ENCODE results near the gene CBLB.
"Not testable (repeated sequence)": the region's sequence is repeated elsewhere in the genome, so short reads cannot be mapped to it uniquely, and the experiment has no call there.

Gene CBLB

DNA sequence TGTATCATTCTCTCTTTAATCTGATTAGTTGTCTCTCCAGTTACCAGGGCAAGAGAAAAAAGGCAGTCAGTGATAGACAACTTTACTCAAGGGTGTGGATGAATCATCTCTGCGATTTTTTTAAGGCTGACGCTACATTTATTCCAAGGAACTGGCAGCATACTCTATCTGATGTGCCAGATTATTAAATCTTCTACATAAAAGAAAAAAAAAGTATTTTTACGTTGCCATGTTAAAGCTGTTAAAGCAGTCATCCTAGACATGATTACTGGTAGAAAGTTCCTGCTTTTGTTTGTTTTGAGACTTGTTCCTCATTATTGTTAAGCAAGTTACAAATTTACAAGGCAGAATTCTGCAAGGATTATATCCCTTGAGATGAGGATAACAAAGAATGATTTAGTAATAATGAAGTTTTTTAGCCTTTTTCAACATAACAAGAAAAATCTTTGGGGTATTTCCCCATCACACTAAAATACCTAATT is 121.7 kb downstream of the CBLB start:
- DNase-seq: no peak

DNA sequence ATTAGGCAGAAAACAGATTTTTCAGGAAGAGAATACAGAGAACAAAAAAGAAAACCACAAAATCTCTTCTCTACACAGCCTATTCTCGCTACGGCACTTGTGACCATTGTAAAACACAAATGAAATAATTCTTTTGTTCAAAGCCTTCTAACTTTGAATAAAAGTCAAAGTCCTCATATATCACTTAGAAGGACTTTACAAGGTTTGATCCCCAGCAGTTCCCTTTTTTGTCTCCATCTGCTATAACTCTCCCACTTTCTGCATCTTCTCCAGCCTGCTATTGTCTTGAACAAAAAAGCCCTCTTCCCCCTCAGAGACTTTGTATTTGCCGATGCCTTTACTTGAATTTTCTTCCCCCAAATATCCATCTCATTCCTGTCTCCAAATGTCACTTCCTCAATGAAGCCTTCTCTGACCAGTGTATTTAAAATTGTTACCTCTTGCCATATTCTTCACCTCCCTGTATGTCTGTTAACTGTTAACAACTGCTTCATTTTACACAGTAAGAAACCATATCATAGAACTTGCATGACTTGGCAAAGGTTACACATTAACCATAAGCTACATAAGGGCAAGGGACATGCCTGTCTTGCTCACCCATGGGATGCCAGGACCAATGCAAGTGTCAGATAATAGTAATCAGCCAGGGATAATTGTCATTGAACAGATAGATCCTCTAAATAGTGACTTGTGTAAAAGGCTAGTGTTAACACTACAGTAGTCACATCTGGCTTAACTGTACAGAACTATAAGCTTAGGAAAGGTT is 122.4 kb downstream of the CBLB start:
- DNase-seq: no peak

DNA sequence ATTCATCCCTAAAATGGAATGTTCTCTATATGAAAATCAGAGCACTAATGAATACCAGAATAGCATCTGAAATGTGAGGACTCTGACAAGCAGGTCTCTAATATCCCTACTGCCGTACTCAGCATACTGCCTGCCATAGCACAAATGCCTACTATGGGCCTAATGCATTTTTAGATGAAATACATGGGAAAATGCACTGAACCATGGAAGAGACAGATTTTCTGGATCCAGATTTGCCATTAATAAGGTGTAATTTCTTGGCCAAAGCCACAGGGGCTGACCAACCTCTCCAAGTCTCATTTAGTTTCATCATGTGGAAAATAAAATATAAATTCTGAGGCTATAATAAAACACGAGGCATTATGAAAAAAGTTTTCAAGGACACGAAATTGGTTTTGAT is 123.8 kb downstream of the CBLB start:
- no peak for DNase-seq

DNA sequence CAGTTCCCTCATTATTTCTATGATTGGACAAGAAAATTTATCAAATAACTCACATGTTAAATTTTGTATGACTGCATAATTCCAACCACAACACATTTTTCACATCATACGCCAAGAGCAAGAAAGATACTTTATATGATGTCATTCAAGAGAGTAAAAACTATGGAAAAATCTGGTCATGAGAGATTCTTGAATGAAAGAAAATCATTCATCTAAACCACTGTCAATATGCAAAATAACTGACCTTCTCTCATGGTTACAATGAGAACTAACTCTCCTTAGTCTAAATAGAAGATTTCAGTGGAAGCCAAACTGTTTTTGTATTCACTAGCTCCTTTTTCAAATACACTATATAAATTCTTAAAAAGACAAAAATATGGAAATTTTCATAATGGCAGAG is 124.6 kb downstream of the CBLB start:
- DNase-seq: no peak

DNA sequence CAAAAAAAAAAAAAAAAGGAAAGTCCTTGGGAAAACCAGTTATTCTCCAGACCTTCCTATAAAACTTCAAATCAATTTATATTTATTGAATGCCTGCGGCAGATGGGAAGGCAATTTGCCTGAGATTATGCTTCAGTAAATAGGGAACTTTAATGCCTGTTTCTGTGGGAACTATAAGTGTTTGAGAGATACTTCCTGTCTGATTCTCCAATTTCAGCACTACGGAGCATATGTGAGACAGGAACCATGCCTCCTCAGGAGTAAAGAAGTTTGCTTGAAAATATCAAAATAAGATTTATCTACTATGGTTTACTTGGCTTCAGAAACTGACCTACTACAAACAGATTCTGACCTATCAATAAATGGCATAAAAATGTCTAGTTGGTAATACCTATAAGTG is 135.5 kb downstream of the CBLB start:
- no peak for DNase-seq

DNA sequence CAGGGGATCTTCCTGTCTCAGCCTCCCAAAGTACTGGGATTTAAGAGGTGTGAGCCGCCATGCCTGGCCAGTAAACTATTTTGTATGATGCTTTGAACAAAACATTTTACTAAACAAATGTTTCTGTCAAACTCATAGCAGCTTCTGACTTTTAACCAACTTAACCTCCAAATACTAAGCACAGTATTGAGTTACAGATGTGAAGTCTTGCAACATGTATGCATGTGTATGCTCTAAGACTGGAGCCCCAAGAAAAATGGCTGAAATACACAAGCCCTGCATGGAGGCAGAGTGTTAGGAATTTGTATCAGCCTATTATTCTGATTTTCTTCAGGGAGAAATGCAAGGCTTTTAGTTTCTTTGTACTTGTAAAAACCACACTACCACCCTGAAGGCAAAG is 137.1 kb downstream of the CBLB start:
- DNase-seq: no peak

DNA sequence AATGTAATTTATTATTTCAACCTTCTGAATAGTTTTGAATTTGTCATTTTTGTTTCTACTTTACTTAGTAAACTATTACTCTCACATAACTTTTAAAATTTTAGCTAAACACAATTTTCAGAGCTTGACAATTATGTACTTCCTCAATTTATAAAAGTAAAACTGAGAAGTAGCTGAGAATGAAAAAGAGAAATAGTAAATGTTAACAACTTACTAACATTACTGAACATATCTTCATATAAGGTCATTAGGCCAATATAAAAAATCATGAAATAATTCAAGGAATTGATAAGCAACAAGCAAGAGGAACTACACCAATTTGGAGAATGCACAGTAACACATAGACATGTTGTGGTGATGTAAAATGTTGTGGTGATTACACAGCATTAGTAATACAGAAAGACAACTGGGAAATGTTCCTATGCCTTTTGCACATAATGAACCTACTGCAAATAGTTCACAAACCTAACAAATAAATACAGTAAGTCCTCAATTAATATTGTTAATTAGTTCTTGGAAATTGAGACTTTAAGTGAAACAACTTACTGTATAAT is 137.9 kb downstream of the CBLB start:
- DNase-seq: no peak

DNA sequence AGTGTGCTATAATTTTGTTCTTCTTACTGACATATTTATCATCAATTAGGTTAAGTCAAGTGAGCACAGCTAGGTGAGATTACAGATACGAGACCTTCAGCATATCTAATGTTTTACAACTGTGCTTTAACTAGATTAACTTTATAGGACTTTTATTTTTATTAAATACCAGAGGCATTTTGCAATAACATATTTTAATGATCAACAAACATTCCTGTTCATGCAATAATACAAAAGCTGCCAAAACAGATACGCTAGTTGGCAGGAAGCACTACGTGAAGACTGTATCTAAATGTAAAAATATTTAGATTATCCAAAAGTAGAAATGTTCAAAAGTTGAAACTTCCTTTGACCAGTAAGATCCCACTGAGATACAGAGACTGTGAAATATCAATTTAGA is 139.1 kb downstream of the CBLB start:
- DNase-seq: no peak

DNA sequence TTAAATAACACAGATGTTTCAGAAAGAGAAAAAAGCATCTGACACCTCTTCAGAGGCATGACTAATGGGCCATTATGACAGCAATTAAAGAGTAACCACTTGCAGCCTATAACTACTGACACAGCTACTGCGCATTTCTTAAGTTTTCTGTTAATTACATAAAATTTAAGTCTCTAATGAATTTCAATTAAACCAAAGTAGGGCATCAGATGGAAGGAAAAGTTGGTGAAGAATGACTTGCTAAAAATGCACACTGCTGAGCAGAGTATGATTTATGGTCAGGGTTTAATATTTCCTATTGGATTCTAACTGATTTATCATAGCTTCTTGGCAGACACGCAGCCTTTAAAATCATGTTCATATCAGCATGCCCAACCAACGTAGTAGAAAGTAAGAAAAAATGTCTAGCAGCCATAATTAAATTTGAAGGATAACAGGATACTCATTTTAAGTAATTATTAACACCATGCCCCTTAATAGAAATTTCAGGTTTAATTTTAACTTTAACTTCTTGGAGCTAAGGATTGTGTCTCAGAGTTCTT is 140.0 kb downstream of the CBLB start:
- no peak for DNase-seq

DNA sequence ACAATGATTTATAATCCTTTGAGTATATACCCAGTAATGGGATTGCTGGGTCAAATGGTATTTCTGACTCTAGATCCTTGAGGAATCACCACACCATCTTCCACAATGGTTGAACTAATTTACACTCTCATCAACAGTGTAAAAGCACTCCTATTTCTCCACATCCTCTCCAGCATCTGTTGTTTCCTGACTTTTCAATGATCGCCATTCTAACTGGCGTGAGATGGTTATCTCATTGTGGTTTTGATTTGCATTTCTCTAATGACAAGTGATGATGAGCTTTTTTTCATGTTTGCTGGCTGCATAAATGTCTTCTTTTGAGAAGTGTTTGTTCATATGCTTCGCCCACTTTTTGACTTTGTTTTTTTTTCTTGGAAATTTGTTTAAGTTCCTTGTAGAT is 141.8 kb downstream of the CBLB start:
- not testable (repeated sequence) for DNase-seq

DNA sequence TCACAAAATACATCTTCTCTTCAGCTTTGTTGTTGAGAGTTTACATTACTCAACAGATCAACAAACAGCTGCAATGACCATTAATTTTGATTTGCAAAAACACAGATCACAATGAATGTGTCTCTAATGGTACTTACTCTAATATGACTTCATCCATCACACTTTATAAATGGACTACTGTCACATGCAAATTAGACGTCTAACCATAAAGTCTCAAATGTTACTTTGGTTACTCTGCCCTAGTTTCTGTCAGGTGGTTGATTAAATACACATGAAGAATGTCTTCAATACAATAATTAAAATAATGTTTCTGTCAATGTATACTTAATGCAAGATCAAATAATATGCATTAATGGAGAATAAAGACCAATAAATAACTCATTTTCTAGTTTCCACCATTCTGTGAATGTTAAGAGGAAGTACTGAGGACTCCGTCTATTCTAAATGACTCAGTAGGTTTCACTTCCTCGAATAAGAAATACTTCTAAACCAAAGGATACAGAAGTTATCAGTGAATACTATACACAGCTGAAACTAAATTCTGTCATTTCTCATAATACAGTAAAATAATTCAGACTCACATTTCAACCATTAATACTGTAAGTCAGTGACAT is 145.8 kb downstream of the CBLB start:
- no peak for DNase-seq

DNA sequence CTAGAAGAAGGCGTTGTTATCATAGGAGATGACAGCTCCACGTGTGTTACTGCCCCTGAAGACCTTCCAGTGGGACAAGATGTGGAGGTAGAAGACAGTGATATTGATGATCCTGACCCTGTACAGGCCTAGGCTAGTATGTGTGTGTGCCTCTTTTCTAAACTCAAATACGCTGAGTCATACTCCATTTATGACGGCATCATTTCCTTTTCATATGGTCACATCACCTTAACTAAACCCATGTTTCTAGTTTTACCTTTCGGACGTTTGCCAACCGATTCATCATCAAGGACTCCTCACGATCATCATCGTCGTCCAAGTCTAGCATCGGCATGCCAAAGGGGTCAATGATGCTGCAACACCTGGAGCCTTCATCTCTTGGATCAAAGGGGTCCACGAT is 149.0 kb downstream of the CBLB start:
- DNase-seq: no peak

DNA sequence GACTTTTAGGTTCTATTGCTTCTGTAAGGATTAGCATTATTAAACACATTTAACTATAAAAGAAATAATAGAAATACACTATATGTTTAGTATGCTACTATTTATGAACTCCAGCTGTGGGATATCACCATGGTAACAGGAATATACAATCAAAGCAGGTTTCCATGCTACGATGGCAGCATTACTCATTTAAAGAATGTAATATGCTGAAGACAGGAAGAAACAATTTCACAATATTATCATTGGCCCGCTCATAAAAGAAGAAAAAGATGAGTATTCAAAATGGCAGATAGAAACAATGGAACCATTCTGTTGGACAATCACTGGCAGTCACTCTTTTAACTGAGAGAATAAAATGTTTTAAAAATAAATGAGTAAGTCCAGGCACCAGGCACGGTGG is 153.4 kb downstream of the CBLB start:
- DNase-seq: no peak

DNA sequence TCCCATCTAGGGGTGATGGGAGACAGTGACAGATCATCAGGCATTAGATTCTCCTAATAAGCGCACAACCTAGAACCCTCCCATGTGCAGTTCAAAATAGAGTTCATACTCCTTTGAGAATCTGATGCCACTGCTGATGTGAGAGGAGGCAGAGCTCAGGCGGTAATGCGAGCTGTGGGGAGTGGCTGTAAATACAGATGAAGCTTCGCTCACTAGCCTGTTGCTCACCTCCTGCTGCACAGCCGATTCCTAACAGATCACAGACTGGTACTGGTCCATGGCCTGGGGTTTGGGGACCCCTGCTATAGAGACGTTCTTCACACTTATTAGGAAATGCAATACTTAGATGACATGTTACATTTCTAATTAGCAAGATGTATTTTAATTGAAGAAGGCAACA is 154.4 kb downstream of the CBLB start:
- DNase-seq: no peak

DNA sequence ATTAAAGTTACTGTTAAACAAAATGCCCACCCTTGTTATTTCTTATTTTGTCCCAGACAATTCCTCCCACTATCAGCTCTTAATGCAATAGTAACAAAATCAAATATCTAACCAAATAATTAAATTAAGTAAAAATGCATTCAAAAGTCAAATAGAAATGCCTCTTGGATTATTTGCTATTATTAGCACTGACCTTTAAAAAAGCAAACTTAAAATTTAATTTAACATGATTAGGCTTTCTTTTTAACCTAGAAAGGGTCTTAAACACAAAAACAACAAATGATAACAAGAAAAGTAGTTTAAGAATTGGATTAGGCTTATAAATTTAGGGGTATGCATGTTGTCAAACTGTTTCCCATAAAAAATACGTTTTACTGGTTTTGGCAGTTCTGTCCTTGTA is 159.8 kb downstream of the CBLB start:
- no peak for DNase-seq

DNA sequence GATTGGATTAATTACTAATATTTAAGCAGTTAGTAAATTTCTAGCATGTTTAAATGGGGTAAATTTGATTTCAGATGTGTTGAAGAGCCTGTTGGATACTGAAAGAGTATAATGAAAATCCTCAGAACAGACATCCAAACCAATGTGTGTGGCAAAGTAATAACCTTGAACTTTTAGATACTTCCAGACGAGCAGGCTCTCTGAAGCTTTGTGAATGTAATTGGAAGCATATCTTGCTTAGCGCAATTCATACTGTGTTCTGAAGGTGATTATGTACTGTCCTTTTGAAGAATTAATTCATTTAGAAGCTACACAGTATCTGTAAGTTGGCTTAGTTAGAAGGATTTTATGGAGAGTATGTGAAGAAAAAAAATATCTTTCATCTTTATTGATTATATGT is 161.8 kb downstream of the CBLB start:
- DNase-seq: no peak

DNA sequence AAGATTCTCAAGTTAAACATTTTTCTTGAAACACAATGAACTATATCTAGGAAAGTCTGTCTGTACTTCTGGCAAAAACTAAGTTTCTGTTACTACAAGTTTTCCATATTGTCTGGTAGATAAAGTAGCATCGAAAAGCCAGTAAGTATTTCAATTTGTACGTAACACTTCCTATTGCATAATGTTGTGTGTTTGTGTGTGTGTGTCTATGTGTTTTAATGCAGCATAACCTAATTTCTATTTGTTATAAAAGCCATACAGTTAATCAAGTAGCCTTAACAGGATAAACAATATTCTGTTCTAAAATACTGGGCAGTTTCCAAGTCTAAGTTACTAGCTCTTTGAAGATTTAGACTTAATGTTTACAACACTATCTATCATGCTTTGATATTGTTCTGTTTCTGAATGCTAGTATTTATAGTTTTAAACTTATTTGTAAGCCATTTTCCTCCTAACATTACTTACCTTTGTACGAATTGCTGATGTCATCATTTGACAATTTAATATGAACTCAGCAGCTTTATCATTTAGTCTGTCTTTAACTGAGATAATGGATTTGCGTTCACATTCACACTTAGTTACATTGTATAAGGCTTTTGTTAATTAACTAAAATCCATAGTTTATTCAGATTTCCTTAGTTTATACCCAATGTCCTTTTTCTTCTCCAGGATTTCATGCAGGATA is 163.9 kb downstream of the CBLB start:
- no peak for DNase-seq

DNA sequence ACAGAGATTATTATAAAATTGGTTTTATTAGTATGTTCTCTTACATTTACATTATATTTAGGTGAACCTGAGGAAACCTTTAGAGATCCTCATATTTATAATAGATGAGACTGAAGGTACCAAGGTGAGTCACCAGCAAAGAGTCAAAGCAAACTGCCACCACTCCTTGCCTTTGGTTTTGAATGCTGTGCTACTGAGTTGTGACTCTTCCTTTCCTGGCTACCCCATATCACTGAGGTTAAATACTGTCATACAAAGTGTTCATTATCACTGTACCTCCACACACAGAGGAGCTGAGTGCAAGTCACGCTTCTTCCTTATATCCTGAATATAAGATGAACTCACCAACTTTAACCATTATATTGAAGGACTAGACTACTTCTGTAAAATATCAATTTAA is 168.2 kb downstream of the CBLB start:
- DNase-seq: no peak

DNA sequence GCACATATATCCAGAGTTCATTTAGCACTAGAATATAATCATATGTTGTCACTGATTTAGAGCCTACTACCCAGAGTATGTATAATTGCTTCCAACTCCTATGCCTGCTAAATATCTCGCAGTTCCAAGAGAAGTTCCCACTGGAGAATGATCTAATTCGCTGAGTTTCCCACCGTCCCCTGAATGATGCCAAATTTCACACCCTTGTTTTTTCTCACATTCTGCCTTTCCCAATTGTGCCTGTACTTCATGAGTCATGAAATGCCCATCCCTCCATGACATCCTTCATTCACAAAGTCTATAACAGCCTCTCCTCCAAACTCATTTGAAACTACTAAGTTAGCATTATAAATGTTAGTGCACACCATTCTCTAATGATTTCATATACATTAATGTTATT is 177.2 kb downstream of the CBLB start:
- no peak for DNase-seq

DNA sequence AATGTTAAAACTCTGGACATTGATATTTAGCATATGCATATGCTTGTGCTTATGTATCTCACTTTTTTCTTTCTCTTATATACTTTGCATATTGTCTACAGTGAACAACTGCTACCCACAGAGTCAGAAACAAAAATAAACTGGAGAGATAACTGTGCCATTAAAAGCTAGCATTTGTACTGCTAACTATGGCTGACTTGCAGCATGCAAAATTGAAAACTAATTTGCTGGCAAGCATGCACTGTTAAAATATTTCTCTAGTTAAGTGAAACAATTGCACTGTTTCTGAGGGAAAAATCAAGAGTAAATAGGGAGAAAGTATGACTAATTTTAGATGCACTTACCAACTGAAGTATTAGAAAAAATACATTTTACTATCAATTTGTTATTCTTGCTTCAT is 177.8 kb downstream of the CBLB start:
- DNase-seq: no peak

DNA sequence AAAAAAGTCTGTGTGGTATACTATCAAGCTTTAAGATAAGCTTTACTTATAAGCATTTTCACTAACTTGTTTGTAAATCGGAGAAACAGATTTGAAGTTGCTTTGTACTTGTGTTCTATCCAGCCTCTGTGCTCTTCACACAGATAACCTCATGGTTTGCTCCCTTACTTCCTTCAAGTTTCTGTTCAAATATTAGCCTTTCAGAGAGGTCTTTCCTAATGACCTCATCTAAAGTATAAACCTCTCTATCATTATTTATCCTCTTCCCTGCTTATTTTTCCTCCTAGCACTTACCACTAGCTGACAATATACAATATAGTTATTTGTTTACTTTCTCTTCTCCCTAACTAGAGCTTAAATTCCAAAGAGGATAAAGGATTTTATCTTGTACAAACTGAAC is 180.0 kb downstream of the CBLB start:
- no peak for DNase-seq

DNA sequence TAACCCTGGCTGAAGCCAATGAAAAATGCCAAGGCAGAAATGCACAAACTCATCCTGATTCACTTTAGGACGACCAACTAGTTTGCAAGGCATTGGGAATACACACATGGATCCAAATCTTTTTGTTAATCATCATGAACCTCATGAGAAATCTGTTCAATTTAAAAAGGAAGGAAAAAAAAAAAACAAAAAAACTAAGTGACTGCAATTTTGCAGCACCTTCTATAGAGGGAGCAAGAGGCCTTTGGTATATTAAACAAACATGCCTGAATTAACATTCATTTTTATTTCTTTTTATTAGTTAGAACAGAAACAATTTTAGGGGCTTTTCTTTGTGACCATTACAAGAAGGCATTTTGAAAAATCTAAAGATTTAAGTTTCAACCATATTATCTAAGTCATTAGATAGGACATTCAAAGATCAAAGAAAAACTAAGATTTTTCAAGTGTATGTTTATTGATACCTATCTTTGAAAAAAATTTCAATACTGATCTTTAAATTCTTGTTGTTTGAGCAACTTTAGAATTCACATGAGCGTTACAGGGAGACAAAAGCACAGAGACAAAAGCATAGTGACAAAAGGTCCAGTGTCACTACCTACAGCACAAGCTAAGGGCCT is 182.4 kb downstream of the CBLB start:
- no peak for DNase-seq

DNA sequence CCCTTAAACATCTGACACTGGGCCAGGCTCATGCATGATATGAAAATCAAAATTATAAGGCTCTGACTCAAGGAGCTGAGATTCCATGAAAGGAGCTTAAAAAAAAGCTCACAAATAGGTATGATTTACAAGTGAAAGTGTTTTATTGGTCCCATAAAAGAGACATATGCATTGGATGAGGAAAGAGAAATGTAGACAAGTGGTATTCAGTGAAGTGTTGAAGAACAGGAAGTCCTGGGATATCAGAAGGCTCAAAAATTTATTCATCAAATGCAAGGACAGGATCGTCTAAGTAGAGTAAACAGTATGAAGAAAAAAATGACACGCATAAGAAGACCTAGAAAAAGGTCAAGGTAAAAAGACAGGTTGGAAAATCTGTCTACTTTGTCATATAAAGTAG is 188.9 kb downstream of the CBLB start:
- no peak for DNase-seq
